MV-4-11 (cell line): Measurements from ENCODE around the gene A2ML1.
"Not testable (repeated sequence)": the region's sequence is repeated elsewhere in the genome, so short reads cannot be mapped to it uniquely, and the experiment has no call there.

Experiments used
- DNase-seq: peaks from one replicate; lab custom pipeline; 2025; lab: John Stamatoyannopoulos, UW

The A2ML1 gene

GRCh38 chr12:8822298-8822697, at the start of gene A2ML1:
Gene A2ML1, plus strand, starts transcription at chr12:8822621. Its CDS starts 31 bp downstream, at chr12:8822652.
- DNase-seq: no peak

GRCh38 chr12:8773461-8773860, 49.0 kb upstream of the A2ML1 start:
- DNase-seq: no peak

- DNase-seq: no peak
Observed at GRCh38 chr12:8779281-8779680, 43.1 kb upstream of the A2ML1 start.

GRCh38 chr12:8779862-8780261, 42.6 kb upstream of the A2ML1 start:
- no peak for DNase-seq

- DNase-seq: no peak
Observed at GRCh38 chr12:8780389-8780788, 42.0 kb upstream of the A2ML1 start.

GRCh38 chr12:8781381-8782127, 40.9 kb upstream of the A2ML1 start:
- DNase-seq: no peak

GRCh38 chr12:8784290-8784888, 38.0 kb upstream of the A2ML1 start:
- no peak for DNase-seq

GRCh38 chr12:8785499-8785898, 36.9 kb upstream of the A2ML1 start:
- no peak for DNase-seq

- not testable (repeated sequence) for DNase-seq
Observed at GRCh38 chr12:8787206-8787605, 35.2 kb upstream of the A2ML1 start.

- not testable (repeated sequence) for DNase-seq
Observed at GRCh38 chr12:8788706-8789105, 33.7 kb upstream of the A2ML1 start.

- DNase-seq: not testable (repeated sequence)
Observed at GRCh38 chr12:8789341-8790013, 32.9 kb upstream of the A2ML1 start.

- not testable (repeated sequence) for DNase-seq
Observed at GRCh38 chr12:8793226-8793625, 29.2 kb upstream of the A2ML1 start.

- DNase-seq: not testable (repeated sequence)
Observed at GRCh38 chr12:8794611-8795010, 27.8 kb upstream of the A2ML1 start.

GRCh38 chr12:8796831-8797626, 25.4 kb upstream of the A2ML1 start:
- no peak for DNase-seq

- not testable (repeated sequence) for DNase-seq
Observed at GRCh38 chr12:8801213-8801612, 21.2 kb upstream of the A2ML1 start.

GRCh38 chr12:8804833-8805232, 17.6 kb upstream of the A2ML1 start:
- not testable (repeated sequence) for DNase-seq

- DNase-seq: not testable (repeated sequence)
Observed at GRCh38 chr12:8805487-8805886, 16.9 kb upstream of the A2ML1 start.

- not testable (repeated sequence) for DNase-seq
Observed at GRCh38 chr12:8807084-8807483, 15.3 kb upstream of the A2ML1 start.

- not testable (repeated sequence) for DNase-seq
Observed at GRCh38 chr12:8810112-8810511, 12.3 kb upstream of the A2ML1 start.

- DNase-seq: no peak
Observed at GRCh38 chr12:8813572-8814357, 8.7 kb upstream of the A2ML1 start.

- DNase-seq: no peak
Observed at GRCh38 chr12:8816448-8817050, 5.9 kb upstream of the A2ML1 start.
